Mononuclear cell (primary cell): ENCODE data around the gene MYRF. TPM values are rescaled to one million over a fixed set of nuclear protein-coding genes. Genes with fewer than 3 reads are reported as not detected.

Source experiments
- H3K27me3 ChIP-seq: 2 replicates; pipeline ENCODE4 v1.6.0; 2011; ENCODE audit warnings: low read length, control low read depth; ENCODE audit not compliant: insufficient read depth
- H3K4me1 ChIP-seq: 2 replicates; pipeline ENCODE4 v1.5.1; 2011; ENCODE audit warnings: mild to moderate bottlenecking, low read length, control low read depth; ENCODE audit not compliant: insufficient read depth
- H3K4me3 ChIP-seq: 2 replicates; pipeline ENCODE4 v1.5.1; 2011; ENCODE audit warnings: mild to moderate bottlenecking, low read length, moderate library complexity
- H3K9me3 ChIP-seq: 2 replicates; pipeline ENCODE4 v1.5.1; 2011; ENCODE audit warnings: low read depth, mild to moderate bottlenecking, control low read depth, low read length
- total RNA-seq: library from RNA; depleted of rRNA; stranded (reverse); fragments of >200 nt; gene quantifications from one replicate; pipeline ENCODE4 v1.2.3, GENCODE V29; 2012

The MYRF gene
- total RNA-seq, 1 donor: 0.31 TPM

- no peaks in the 10 kb centered on the region for H3K9me3 ChIP-seq
- H3K27me3 ChIP-seq: peaks cover 5% of the 10 kb centered on the region
- H3K4me1 ChIP-seq: peaks cover 79% of the 10 kb centered on the region
- no peak overlapping the region for H3K4me3 ChIP-seq
These were observed 78.0 kb downstream of the MYRF start for GRCh38 chr11:61830237-61831105.

GRCh38 chr11:61832207-61832606 lies 79.8 kb downstream of the MYRF start:
- Histone ChIP-seq H3K27me3 (peaks cover 5% of the 10 kb centered on the region), H3K4me1 (peaks cover 83% of the 10 kb centered on the region)

GRCh38 chr11:61832754-61833153 lies 80.3 kb downstream of the MYRF start:
- no peak overlapping the region for H3K4me3 ChIP-seq
- no peaks in the 10 kb centered on the region for H3K9me3 ChIP-seq
- H3K4me1 ChIP-seq: peaks cover 77% of the 10 kb centered on the region
- peaks cover 5% of the 10 kb centered on the region for H3K27me3 ChIP-seq

More at GRCh38 chr11:61832207-61832606, 79.8 kb downstream of the MYRF start:
- no peaks in the 10 kb centered on the region for H3K9me3 ChIP-seq
- H3K4me3 ChIP-seq: no peak overlapping the region

GRCh38 chr11:61833471-61833870 lies 81.0 kb downstream of the MYRF start:
- Histone ChIP-seq H3K27me3 (peaks cover 4% of the 10 kb centered on the region), H3K4me1 (peaks cover 70% of the 10 kb centered on the region), H3K9me3 (no peaks in the 10 kb centered on the region), H3K4me3 (no peak overlapping the region)

GRCh38 chr11:61833926-61834277 lies 81.5 kb downstream of the MYRF start:
- Histone ChIP-seq H3K27me3 (no peaks in the 10 kb centered on the region), H3K9me3 (no peaks in the 10 kb centered on the region), H3K4me3 (no peak overlapping the region), H3K4me1 (peaks cover 66% of the 10 kb centered on the region)

- H3K4me3 ChIP-seq: no peak overlapping the region
- H3K9me3 ChIP-seq: no peaks in the 10 kb centered on the region
- no peaks in the 10 kb centered on the region for H3K27me3 ChIP-seq
- H3K4me1 ChIP-seq: peaks cover 60% of the 10 kb centered on the region
These were observed 82.0 kb downstream of the MYRF start for GRCh38 chr11:61834278-61835048.

GRCh38 chr11:61836193-61836592 lies 83.8 kb downstream of the MYRF start:
- Histone ChIP-seq H3K9me3 (no peaks in the 10 kb centered on the region), H3K4me1 (peaks cover 43% of the 10 kb centered on the region), H3K27me3 (no peaks in the 10 kb centered on the region), H3K4me3 (no peak overlapping the region)

- no peaks in the 10 kb centered on the region for H3K27me3 ChIP-seq
- H3K4me1 ChIP-seq: peaks cover 30% of the 10 kb centered on the region
- H3K4me3 ChIP-seq: no peak overlapping the region
- no peaks in the 10 kb centered on the region for H3K9me3 ChIP-seq
These were observed 85.1 kb downstream of the MYRF start for GRCh38 chr11:61837411-61838005.

Other genes with a start within 250 kb of the MYRF start
- gene LRRC10B, start 243.9 kb upstream of the MYRF start, total RNA-seq: not detected
- gene SYT7, start 171.6 kb upstream of the MYRF start, total RNA-seq: under 0.01 TPM
- gene DAGLA, start 72.2 kb upstream of the MYRF start, total RNA-seq: 0.94 TPM
- 32.5 TPM for gene TMEM258, start 40.0 kb downstream of the MYRF start, total RNA-seq
- gene FEN1, start 40.3 kb downstream of the MYRF start, total RNA-seq: 13.1 TPM
- gene FADS1, start 64.4 kb downstream of the MYRF start, total RNA-seq: 12.1 TPM
- gene FADS2, start 75.7 kb downstream of the MYRF start, total RNA-seq: 12.8 TPM
- 7.0 TPM for gene FADS3, start 138.9 kb downstream of the MYRF start, total RNA-seq
- not detected for gene RAB3IL1, start 164.9 kb downstream of the MYRF start, total RNA-seq
- gene BEST1, start 197.7 kb downstream of the MYRF start, total RNA-seq: 2.3 TPM
- 1,270 TPM for gene FTH1, start 215.0 kb downstream of the MYRF start, total RNA-seq